Neural cell (in vitro differentiated cells): ENCODE measurements around the gene LCE1F. TPM values are rescaled to one million over a fixed set of nuclear protein-coding genes. Genes with fewer than 3 reads are reported as not detected.

Experiments used
- H2AFZ ChIP-seq: fragments of 200-600, 300-800 bp; sonication (generic), shearing (Covaris generic); 2 replicates; pipeline ENCODE4 v1.6.0; 2014; ENCODE audit warnings: low read depth, mild to moderate bottlenecking, antibody characterized with exemption, low read length, moderate library complexity
- H3F3A ChIP-seq: fragments of 200-600 bp; shearing (Covaris generic); 2 replicates; pipeline ENCODE4 v1.6.1; 2016; ENCODE audit warnings: mild to moderate bottlenecking, moderate library complexity, mixed read lengths, antibody characterized with exemption, low read length; ENCODE audit not compliant: insufficient read depth, poor library complexity, severe bottlenecking
- H3K27ac ChIP-seq: fragments of 200-600, 300-800 bp; sonication (generic), shearing (Covaris generic); 2 replicates; pipeline ENCODE4 v1.5.1; 2014; ENCODE audit warnings: mild to moderate bottlenecking, low read length, moderate library complexity
- H3K27me3 ChIP-seq: fragments of 300-800, 200-600 bp; sonication (generic), shearing (Covaris generic); 2 replicates; pipeline ENCODE4 v1.6.0; 2014; ENCODE audit warnings: mild to moderate bottlenecking, low read depth, low read length, moderate library complexity; ENCODE audit not compliant: insufficient read depth
- H3K36me3 ChIP-seq: fragments of 300-800, 200-600 bp; sonication (generic), shearing (Covaris generic); 2 replicates; pipeline ENCODE4 v1.5.1; 2014; ENCODE audit warnings: mild to moderate bottlenecking, antibody characterized with exemption, low read length, moderate library complexity; ENCODE audit not compliant: insufficient read depth
- H3K4me2 ChIP-seq: fragments of 300-800, 200-600 bp; sonication (generic), shearing (Covaris generic); 2 replicates; pipeline ENCODE4 v1.6.0; 2014; ENCODE audit warnings: mild to moderate bottlenecking, low read length
- H3K4me3 ChIP-seq: fragments of 300-800, 200-600 bp; sonication (generic), shearing (Covaris generic); 2 replicates; pipeline ENCODE4 v1.5.1; 2014; ENCODE audit warnings: mild to moderate bottlenecking, low read length, moderate library complexity
- H3K79me2 ChIP-seq: fragments of 200-600 bp; shearing (Covaris generic); replicated peaks from 2 replicates; pipeline ENCODE4 v1.6.0; 2014; ENCODE audit warnings: mild to moderate bottlenecking, low read length, moderate library complexity; ENCODE audit not compliant: insufficient read depth
- H3K9ac ChIP-seq: fragments of 300-800, 200-600 bp; sonication (generic), shearing (Covaris generic); 2 replicates; pipeline ENCODE4 v1.6.1; 2016; ENCODE audit warnings: mild to moderate bottlenecking, low read length, mixed read lengths
- H3K9me2 ChIP-seq: fragments of 200-600 bp; shearing (Covaris generic); 2 replicates; pipeline ENCODE4 v1.6.1; 2016; ENCODE audit warnings: mild to moderate bottlenecking, low read length, mixed read lengths; ENCODE audit not compliant: insufficient read depth
- H3K9me3 ChIP-seq: fragments of 200-600, 300-800 bp; sonication (generic), shearing (Covaris generic); 2 replicates; pipeline ENCODE4 v1.6.1; 2016; ENCODE audit warnings: mild to moderate bottlenecking, mixed run types, low read length, moderate library complexity, mixed read lengths
- H4K20me1 ChIP-seq: fragments of 200-600 bp; shearing (Covaris generic); 2 replicates; pipeline ENCODE4 v1.6.1; 2016; ENCODE audit warnings: mild to moderate bottlenecking, mixed run types; ENCODE audit not compliant: insufficient read depth
- EP300 ChIP-seq: fragments of 450-650 bp; conservative IDR thresholded peaks from 2 replicates; pipeline ENCODE4 v1.6.1; 2014; ENCODE audit warnings: antibody characterized with exemption, mild to moderate bottlenecking, moderate library complexity; ENCODE audit not compliant: poor library complexity, severe bottlenecking
- EZH2 ChIP-seq: fragments of 200-600, 300-800 bp; shearing (Covaris generic), sonication (generic); IDR thresholded peaks from 2 replicates; pipeline ENCODE4 v1.6.1; 2014; ENCODE audit warnings: antibody characterized with exemption, low read length, borderline replicate concordance, mild to moderate bottlenecking; ENCODE audit not compliant: insufficient read depth, poor library complexity, severe bottlenecking
- MXI1 ChIP-seq: fragments of 450-650 bp; conservative IDR thresholded peaks from 2 replicates; pipeline ENCODE4 v1.6.1; 2014; ENCODE audit warnings: antibody characterized with exemption, mild to moderate bottlenecking; ENCODE audit not compliant: poor library complexity, severe bottlenecking
- POLR2AphosphoS5 ChIP-seq: IDR thresholded peaks from 2 replicates; pipeline ENCODE4 v1.6.1; 2012
- RAD21 ChIP-seq: fragments of 450-650 bp; conservative IDR thresholded peaks from 2 replicates; pipeline ENCODE4 v1.6.1; 2014; ENCODE audit warnings: antibody characterized with exemption, mild to moderate bottlenecking, moderate library complexity
- REST ChIP-seq: IDR thresholded peaks from 2 replicates; pipeline ENCODE4 v1.6.1; 2012; ENCODE audit warnings: borderline replicate concordance
- SMC3 ChIP-seq: fragments of 450-650 bp; conservative IDR thresholded peaks from 2 replicates; pipeline ENCODE4 v1.6.1; 2014; ENCODE audit warnings: antibody characterized with exemption, mild to moderate bottlenecking, moderate library complexity; ENCODE audit not compliant: poor library complexity
- TAF1 ChIP-seq: IDR thresholded peaks from 2 replicates; pipeline ENCODE4 v1.6.1; 2012; ENCODE audit warnings: low read depth
- polyA plus RNA-seq: library from polyadenylated mRNA; depleted of rRNA; stranded (reverse); fragments of >200 nt; gene quantifications from 2 replicates; pipeline ENCODE4 v1.2.3, GENCODE V29; 2014

Gene LCE1F
- polyA plus RNA-seq, 1 donor from 2014 or later, result not detected

DNA sequence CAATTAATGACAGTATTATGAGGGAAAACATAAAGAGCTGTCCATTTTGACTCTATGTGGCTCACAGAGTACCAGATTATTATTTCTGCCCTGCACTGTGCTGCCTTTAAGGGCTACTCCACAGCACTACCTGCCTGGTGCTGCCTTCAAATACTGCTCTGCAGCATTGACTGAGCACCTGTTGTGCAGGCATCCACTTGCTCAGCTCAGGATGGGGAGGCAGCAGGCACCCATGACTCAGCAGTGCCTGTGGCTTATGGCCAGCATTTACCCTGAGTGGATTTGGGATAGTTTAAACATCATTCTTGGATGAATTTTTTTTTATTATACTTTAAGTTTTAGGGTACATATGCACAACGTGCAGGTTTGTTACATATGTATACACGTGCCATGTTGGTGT, 18.1 kb upstream of the LCE1F start:
- Histone ChIP-seq H3K9ac (no peak overlapping the region), H4K20me1 (no peaks in the 10 kb centered on the region), H3K27ac (no peak overlapping the region), H3F3A (no peaks in the 10 kb centered on the region), H3K36me3 (no peaks in the 10 kb centered on the region), H3K4me2 (no peak overlapping the region), H2AFZ (no peak overlapping the region), H3K27me3 (no peaks in the 10 kb centered on the region), H3K79me2 (no peaks in the 10 kb centered on the region), H3K9me3 (peaks cover 3% of the 10 kb centered on the region), H3K4me3 (no peak overlapping the region), H3K9me2 (no peaks in the 10 kb centered on the region)
- TF ChIP-seq TAF1 (no peak), EP300 (no peak), RAD21 (no peak), POLR2AphosphoS5 (no peak), MXI1 (no peak)

DNA sequence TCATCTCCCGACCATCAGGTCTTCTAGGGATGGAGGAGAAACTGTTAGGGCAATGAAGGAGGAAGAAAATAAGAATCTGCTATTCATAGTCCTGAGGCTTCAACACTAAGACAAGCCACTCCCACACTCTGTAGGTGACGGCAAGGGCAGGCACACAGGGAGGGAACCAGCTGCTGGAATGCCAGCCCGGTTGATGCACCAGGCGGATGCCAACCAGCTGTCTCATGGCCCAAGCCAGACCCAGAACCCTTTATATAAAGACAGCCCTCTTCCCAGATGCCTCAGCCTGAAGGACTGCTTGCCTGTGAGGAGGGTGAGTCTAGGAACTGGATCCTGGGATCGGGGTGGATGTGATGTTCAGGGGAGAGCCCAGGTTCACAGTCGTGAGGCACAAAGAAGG, 17.2 kb upstream of the LCE1F start, which contains the start of gene KPRP:
Gene KPRP, plus strand, starts transcription at position 279 of the 400 bp plus-strand sequence. CDS start 1,564 bp downstream, outside the sequence.
- Histone ChIP-seq H3K79me2 (no peaks in the 10 kb centered on the region), H4K20me1 (no peaks in the 10 kb centered on the region), H2AFZ (no peak within 1 kb of the TSS), H3K9me2 (no peaks in the 10 kb centered on the region), H3K27ac (no peak within 1 kb of the TSS), H3F3A (no peaks in the 10 kb centered on the region), H3K4me2 (no peak within 1 kb of the TSS), H3K9ac (no peak within 1 kb of the TSS), H3K4me3 (no peak within 1 kb of the TSS), H3K36me3 (no peaks in the 10 kb centered on the region), H3K9me3 (peaks cover 6% of the 10 kb centered on the region), H3K27me3 (no peaks in the 10 kb centered on the region)
- TF ChIP-seq EZH2, result no peak
- no peak for TF ChIP-seq RAD21
- no peak for TF ChIP-seq POLR2AphosphoS5
- TF ChIP-seq REST, result no peak
- no peak for TF ChIP-seq EP300

GRCh38 chr1:152758636-152759035, 16.3 kb upstream of the LCE1F start:
- Histone ChIP-seq H3K9me3 (peaks cover 3% of the 10 kb centered on the region), H3K27ac (no peak overlapping the region), H3K36me3 (no peaks in the 10 kb centered on the region), H3F3A (no peaks in the 10 kb centered on the region), H3K4me3 (no peak overlapping the region), H4K20me1 (no peaks in the 10 kb centered on the region), H3K4me2 (no peak overlapping the region), H3K27me3 (no peaks in the 10 kb centered on the region), H3K9me2 (no peaks in the 10 kb centered on the region), H2AFZ (no peak overlapping the region), H3K79me2 (no peaks in the 10 kb centered on the region), H3K9ac (no peak overlapping the region)
- no peak for TF ChIP-seq SMC3
